SK-N-SH treated with all-trans-retinoic acid at 6 μM for 48 hours (cell line): Measurements from ENCODE around the gene ARHGAP44.

ENCODE experiments used
- ATAC-seq: fragments of 200-7000 bp; cut with Tn5 transposase; 3 replicates; pipeline ENCODE4 v1.9.1; 2020; ENCODE audit warnings: mild to moderate bottlenecking, moderate library complexity
- BACH2 ChIP-seq: fragments of 250-450 bp; sonication (Bioruptor Pico); IDR thresholded peaks from 2 replicates; pipeline ENCODE4 v1.9.0; 2021; ENCODE audit warnings: mild to moderate bottlenecking, borderline replicate concordance
- CSDC2 ChIP-seq: fragments of 250-450 bp; sonication (Bioruptor Pico); IDR thresholded peaks from 2 replicates; pipeline ENCODE4 v1.5.0; 2020; ENCODE audit warnings: mild to moderate bottlenecking, moderate library complexity
- ESRRG ChIP-seq: fragments of 250-450 bp; sonication (Bioruptor Pico); IDR thresholded peaks from 2 replicates; pipeline ENCODE4 v1.6.1; 2021; ENCODE audit warnings: mild to moderate bottlenecking
- GLIS3 ChIP-seq: fragments of 250-450 bp; sonication (Bioruptor Pico); IDR thresholded peaks from 2 replicates; pipeline ENCODE4 v1.5.0; 2020; ENCODE audit warnings: mild to moderate bottlenecking, moderate library complexity
- ISL1 ChIP-seq: fragments of 250-450 bp; sonication (Bioruptor Pico); IDR thresholded peaks from 2 replicates; pipeline ENCODE4 v2.1.2; 2022; ENCODE audit warnings: mild to moderate bottlenecking, moderate library complexity
- OSR1 ChIP-seq: fragments of 250-450 bp; sonication (Bioruptor Pico); IDR thresholded peaks from 2 replicates; pipeline ENCODE4 v1.8.0; 2022; ENCODE audit warnings: moderate library complexity, mild to moderate bottlenecking, inconsistent platforms
- PPARA ChIP-seq: fragments of 250-450 bp; sonication (Bioruptor Pico); IDR thresholded peaks from 2 replicates; pipeline ENCODE4 v1.5.0; 2020; ENCODE audit warnings: mild to moderate bottlenecking, borderline replicate concordance
- RARB ChIP-seq: fragments of 250-450 bp; sonication (Bioruptor Pico); IDR thresholded peaks from 2 replicates; pipeline ENCODE4 v1.8.0; 2021; ENCODE audit warnings: mild to moderate bottlenecking, moderate library complexity
- SNAI2 ChIP-seq: fragments of 250-450 bp; sonication (Bioruptor Pico); IDR thresholded peaks from 2 replicates; pipeline ENCODE4 v1.5.0; 2020; ENCODE audit warnings: mild to moderate bottlenecking, moderate library complexity
- TOX ChIP-seq: fragments of 250-450 bp; sonication (Bioruptor Pico); IDR thresholded peaks from 2 replicates; pipeline ENCODE4 v1.8.0; 2021; ENCODE audit warnings: mild to moderate bottlenecking, moderate library complexity, borderline replicate concordance
- ZC3H10 ChIP-seq: fragments of 250-450 bp; sonication (Bioruptor Pico); IDR thresholded peaks from 2 replicates; pipeline ENCODE4 v1.5.1; 2021; ENCODE audit warnings: mild to moderate bottlenecking, moderate library complexity
- ZFP30 ChIP-seq: fragments of 450-650 bp; formaldehyde crosslinking; IDR thresholded peaks from 2 replicates; pipeline ENCODE4 v1.5.0; 2022; ENCODE audit warnings: mild to moderate bottlenecking, moderate library complexity
- ZNF565 ChIP-seq: fragments of 450-650 bp; formaldehyde crosslinking; conservative IDR thresholded peaks from 2 replicates; pipeline ENCODE4 v1.5.0; 2020; ENCODE audit warnings: low read depth, mild to moderate bottlenecking, moderate library complexity
- ZNF70 ChIP-seq: fragments of 450-650 bp; formaldehyde crosslinking; IDR thresholded peaks from 2 replicates; pipeline ENCODE4 v1.5.0; 2020; ENCODE audit warnings: mild to moderate bottlenecking, moderate library complexity
- ZNF8 ChIP-seq: fragments of 450-650 bp; formaldehyde crosslinking; IDR thresholded peaks from 2 replicates; pipeline ENCODE4 v1.5.0; 2020; ENCODE audit warnings: mild to moderate bottlenecking, moderate library complexity
- TF ChIP-seq, protein P1 (sequence below): fragments of 250-450 bp; sonication (Bioruptor Pico); IDR thresholded peaks from 2 replicates; pipeline ENCODE4 v1.5.0; 2020; ENCODE audit warnings: mild to moderate bottlenecking, moderate library complexity
- TF ChIP-seq, protein P2 (sequence below): fragments of 250-450 bp; sonication (Bioruptor Pico); IDR thresholded peaks from 2 replicates; pipeline ENCODE4 v1.5.1; 2021; ENCODE audit warnings: mild to moderate bottlenecking, moderate library complexity
- TF ChIP-seq, protein P3 (sequence below): fragments of 250-450 bp; sonication (Bioruptor Pico); IDR thresholded peaks from 2 replicates; pipeline ENCODE4 v1.8.0; 2021; ENCODE audit warnings: low read depth, mild to moderate bottlenecking, moderate library complexity, borderline replicate concordance

The ARHGAP44 gene

DNA sequence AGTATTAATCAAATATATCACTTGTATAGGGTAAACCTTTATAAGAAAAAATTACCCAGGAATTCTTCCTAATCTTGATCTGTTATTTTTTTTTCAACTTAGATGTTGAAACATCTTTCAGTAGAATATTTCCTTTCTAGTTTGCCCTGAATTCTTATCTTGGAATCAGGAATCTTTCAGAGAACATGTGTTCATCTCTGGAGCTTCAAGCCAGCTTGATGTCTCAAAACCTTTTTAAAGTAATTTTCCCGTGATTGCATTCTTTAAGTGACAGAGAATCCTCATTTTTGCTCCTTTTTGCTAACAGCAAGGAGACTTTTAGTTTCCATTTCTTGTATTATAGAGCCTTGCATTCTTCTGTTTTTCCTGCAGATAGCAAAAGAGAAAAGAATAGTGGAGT, 137.7 kb downstream of the ARHGAP44 start:
- no peak for TF ChIP-seq BACH2
- no peak for TF ChIP-seq TOX
- ATAC-seq: no peak

DNA sequence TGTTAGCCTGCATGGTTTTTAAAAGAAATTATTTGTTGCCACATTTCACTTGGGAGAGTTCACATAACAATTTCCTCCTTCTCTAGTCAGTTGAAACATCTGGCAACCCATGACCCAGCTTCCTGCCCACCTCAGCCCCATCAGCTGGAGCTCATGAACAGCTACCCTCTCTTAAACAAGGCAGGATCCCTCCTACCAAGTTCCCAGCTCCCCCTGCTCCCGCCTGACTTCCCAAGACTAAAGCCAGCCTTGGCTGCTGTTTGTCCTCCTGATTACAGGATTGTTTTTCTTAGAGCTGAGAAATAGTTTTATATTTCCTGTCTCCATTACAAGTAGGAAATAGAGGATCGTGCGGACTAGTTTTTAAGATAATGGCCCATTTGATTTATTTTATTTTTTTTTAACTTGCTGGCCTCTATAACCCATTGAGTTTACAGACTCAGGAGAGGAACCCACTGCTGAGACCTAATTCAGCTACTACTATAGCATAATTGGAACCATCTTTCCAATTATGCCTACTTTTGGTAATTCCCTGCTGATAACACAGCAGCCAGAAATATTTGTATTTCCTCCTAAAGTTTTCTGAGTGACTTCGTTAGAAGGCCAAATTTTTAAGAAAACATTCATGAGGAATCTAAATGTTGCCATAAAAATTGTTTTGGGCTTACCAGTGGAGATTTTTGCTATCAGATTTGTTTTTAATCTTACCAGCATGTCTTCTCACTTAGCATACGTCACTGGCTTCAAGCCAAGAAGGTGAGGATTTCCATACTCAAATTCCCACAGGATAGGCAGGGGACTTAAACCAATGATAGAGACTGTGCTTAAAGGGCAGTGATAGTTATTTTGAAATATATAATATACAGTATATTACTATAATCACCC, 138.5 kb downstream of the ARHGAP44 start:
- ATAC-seq: no peak
- no peak for TF ChIP-seq ZNF70 (CRISPR knock-in tag)
- TF ChIP-seq ESRRG: no peak
- no peak for TF ChIP-seq ZC3H10 (CRISPR knock-in tag)
- TF ChIP-seq ZNF565 (CRISPR knock-in tag): no peak
- no peak for TF ChIP-seq OSR1 (CRISPR knock-in tag)
- TF ChIP-seq, protein P1, sequence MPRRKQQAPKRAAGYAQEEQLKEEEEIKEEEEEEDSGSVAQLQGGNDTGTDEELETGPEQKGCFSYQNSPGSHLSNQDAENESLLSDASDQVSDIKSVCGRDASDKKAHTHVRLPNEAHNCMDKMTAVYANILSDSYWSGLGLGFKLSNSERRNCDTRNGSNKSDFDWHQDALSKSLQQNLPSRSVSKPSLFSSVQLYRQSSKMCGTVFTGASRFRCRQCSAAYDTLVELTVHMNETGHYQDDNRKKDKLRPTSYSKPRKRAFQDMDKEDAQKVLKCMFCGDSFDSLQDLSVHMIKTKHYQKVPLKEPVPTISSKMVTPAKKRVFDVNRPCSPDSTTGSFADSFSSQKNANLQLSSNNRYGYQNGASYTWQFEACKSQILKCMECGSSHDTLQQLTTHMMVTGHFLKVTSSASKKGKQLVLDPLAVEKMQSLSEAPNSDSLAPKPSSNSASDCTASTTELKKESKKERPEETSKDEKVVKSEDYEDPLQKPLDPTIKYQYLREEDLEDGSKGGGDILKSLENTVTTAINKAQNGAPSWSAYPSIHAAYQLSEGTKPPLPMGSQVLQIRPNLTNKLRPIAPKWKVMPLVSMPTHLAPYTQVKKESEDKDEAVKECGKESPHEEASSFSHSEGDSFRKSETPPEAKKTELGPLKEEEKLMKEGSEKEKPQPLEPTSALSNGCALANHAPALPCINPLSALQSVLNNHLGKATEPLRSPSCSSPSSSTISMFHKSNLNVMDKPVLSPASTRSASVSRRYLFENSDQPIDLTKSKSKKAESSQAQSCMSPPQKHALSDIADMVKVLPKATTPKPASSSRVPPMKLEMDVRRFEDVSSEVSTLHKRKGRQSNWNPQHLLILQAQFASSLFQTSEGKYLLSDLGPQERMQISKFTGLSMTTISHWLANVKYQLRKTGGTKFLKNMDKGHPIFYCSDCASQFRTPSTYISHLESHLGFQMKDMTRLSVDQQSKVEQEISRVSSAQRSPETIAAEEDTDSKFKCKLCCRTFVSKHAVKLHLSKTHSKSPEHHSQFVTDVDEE (CRISPR knock-in tag): no peak

DNA sequence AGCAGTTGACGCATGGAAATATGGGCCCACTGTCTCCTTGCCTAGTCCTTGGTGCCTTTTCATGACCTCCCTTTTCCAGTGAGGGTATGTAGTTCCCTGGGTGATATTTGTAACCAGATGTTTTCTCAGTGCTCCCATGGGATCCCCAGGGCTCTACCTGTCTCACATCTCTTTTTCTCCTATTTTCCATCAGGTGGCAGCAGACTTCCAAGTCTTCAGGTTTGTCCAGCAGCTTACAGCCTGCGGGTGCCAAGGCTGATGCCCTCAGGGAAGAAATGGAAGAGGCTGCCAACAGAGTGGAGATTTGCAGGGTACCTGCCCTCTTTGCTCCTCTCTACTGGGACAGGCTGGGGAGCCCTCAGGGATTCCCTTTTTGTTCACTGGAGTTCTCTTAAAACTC, 139.4 kb downstream of the ARHGAP44 start:
- peak; percentile 65; the same call in 2 of the 3 replicates for ATAC-seq
- TF ChIP-seq, protein P2, sequence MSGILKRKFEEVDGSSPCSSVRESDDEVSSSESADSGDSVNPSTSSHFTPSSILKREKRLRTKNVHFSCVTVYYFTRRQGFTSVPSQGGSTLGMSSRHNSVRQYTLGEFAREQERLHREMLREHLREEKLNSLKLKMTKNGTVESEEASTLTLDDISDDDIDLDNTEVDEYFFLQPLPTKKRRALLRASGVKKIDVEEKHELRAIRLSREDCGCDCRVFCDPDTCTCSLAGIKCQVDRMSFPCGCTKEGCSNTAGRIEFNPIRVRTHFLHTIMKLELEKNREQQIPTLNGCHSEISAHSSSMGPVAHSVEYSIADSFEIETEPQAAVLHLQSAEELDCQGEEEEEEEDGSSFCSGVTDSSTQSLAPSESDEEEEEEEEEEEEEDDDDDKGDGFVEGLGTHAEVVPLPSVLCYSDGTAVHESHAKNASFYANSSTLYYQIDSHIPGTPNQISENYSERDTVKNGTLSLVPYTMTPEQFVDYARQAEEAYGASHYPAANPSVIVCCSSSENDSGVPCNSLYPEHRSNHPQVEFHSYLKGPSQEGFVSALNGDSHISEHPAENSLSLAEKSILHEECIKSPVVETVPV: no peak
- TF ChIP-seq ZNF8 (CRISPR knock-in tag): no peak

DNA sequence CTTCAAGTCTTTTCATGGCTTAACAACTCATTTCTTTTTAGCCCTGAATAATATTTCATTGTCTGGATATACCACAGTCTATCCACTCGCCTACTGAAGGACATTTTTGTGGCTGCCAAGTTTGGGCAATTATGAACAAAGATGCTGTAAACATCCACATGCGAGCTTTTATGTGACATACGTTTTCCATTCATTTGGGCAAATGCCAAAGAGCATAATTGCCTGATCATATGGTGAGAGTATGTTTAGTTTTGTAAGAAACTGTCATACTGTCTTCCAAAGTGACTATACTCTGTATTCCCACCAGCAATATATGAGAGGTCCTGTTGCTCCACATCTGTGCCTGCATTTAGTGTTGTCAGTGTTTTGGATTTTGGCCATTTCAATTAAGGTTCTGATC, 147.2 kb downstream of the ARHGAP44 start:
- ATAC-seq: no peak
- no peak for TF ChIP-seq ISL1 (CRISPR knock-in tag)
- no peak for TF ChIP-seq ZNF8 (CRISPR knock-in tag)
- TF ChIP-seq TOX: no peak
- no peak for TF ChIP-seq SNAI2 (CRISPR knock-in tag)
- TF ChIP-seq ESRRG: no peak
- no peak for TF ChIP-seq BACH2
- no peak for TF ChIP-seq OSR1 (CRISPR knock-in tag)
- TF ChIP-seq CSDC2: no peak
- no peak for TF ChIP-seq GLIS3 (CRISPR knock-in tag)
- TF ChIP-seq RARB (CRISPR knock-in tag): no peak
- TF ChIP-seq, protein P3, sequence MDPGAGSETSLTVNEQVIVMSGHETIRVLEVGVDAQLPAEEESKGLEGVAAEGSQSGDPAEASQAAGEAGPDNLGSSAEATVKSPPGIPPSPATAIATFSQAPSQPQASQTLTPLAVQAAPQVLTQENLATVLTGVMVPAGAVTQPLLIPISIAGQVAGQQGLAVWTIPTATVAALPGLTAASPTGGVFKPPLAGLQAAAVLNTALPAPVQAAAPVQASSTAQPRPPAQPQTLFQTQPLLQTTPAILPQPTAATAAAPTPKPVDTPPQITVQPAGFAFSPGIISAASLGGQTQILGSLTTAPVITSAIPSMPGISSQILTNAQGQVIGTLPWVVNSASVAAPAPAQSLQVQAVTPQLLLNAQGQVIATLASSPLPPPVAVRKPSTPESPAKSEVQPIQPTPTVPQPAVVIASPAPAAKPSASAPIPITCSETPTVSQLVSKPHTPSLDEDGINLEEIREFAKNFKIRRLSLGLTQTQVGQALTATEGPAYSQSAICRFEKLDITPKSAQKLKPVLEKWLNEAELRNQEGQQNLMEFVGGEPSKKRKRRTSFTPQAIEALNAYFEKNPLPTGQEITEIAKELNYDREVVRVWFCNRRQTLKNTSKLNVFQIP (CRISPR knock-in tag): no peak
- TF ChIP-seq, protein P1 (CRISPR knock-in tag): no peak
- TF ChIP-seq PPARA (CRISPR knock-in tag): no peak
- no peak for TF ChIP-seq ZNF70 (CRISPR knock-in tag)
- TF ChIP-seq ZNF565 (CRISPR knock-in tag): no peak
- TF ChIP-seq ZFP30 (CRISPR knock-in tag): no peak
